Measurements from ENCODE around the gene YIPF2.
A peak's percentile ranks its signal among the peaks of the same experiment; 100 is the strongest.

Gene YIPF2

DNA sequence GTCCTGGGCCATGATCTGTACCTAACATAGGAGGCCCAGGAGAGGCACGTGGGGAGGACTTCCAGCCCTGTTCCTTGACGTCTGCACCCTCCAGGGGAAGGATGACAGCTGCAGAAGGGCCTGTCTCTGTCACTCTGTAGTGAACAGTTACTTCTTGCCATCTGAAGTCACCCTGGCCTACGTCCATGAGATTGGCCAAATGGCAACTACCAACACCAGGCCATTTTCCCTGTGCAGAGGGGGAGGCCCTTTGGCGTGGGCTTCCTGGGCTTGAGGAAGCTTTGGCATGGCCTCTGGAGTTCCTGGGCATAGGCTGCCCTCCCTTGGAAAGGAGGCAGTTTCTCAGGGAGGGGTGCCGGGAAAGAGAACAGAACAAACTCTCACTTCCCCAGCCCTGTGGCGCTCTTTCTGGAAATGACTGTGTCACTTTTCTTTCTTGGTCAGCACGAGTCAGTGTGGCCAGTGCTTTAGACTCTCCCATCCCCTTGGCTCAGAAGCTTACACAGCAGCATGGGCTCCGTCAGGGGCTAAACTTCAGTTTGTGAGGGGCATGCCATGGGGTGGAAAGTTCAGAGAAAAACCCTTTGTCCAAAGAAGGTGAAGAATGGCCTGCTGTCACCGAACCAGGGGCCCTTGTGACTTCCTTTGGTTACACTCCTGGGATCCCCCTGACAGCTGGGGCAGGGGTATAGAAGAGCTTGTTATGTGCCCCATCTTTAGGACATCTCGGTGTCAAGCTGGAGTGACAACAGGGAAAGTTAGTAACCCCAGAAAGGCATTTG lies 51.8 kb downstream of the YIPF2 start:
- no peak for DNase-seq (ENCODE audit: low spot score)

DNA sequence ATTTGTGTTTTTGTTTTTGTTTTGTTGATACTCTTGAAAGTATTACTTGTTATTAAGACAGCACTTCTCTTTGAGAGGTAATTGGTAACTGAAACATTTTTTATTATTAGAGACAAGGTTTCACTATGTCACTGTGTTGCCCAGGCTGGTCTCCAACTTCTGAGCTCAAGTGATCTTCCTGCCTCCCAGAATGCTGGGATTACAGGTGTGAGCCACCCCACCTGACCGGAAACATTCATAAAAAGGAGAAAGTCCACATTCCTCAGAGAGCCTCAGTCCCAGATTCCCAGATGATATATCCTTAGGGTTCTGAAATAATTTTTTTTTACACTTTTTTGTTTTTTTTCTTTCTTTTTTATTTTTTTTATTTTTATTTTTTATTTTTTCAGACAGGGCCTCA lies 54.4 kb downstream of the YIPF2 start:
- no peak for DNase-seq (ENCODE audit: low spot score)

GRCh38 chr19:10872546-10873107 lies 55.8 kb downstream of the YIPF2 start:
- peak; percentile 58 for DNase-seq (ENCODE audit: low spot score)

Data from NAMALWA (cell line).